Measurements from ENCODE around the gene CNTNAP5.

Gene CNTNAP5

DNA sequence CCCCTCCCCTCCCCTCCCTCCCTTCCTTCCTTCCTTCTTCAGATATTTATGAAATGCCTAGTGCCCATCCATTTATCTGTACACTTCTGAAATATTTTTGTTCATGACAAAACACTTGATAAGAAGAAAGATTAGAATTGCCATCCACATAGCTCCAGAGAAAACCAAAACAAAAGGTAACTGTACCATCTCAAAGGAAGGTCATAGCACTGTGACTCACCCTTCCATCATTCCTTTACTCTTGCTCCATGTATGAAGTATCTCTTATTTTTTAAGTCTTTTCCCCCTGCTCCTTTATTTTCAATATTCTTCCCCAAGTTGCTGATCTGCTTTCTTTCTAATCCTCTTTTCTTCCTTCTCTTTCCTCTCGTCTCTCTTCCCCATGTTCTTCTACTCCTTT lies 9.9 kb downstream of the CNTNAP5 start:
- in situ Hi-C loops (cut with HindIII; ENCODE audit: low sequenced_read_pairs), result no loop called here
- TF ChIP-seq, protein P1, sequence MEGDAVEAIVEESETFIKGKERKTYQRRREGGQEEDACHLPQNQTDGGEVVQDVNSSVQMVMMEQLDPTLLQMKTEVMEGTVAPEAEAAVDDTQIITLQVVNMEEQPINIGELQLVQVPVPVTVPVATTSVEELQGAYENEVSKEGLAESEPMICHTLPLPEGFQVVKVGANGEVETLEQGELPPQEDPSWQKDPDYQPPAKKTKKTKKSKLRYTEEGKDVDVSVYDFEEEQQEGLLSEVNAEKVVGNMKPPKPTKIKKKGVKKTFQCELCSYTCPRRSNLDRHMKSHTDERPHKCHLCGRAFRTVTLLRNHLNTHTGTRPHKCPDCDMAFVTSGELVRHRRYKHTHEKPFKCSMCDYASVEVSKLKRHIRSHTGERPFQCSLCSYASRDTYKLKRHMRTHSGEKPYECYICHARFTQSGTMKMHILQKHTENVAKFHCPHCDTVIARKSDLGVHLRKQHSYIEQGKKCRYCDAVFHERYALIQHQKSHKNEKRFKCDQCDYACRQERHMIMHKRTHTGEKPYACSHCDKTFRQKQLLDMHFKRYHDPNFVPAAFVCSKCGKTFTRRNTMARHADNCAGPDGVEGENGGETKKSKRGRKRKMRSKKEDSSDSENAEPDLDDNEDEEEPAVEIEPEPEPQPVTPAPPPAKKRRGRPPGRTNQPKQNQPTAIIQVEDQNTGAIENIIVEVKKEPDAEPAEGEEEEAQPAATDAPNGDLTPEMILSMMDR (IDR thresholded peaks at IDR 0.05; ENCODE audit: low read depth, low read length, missing control alignments), result no peak
- DNase-seq (ENCODE audit: low read depth), result no peak

DNA sequence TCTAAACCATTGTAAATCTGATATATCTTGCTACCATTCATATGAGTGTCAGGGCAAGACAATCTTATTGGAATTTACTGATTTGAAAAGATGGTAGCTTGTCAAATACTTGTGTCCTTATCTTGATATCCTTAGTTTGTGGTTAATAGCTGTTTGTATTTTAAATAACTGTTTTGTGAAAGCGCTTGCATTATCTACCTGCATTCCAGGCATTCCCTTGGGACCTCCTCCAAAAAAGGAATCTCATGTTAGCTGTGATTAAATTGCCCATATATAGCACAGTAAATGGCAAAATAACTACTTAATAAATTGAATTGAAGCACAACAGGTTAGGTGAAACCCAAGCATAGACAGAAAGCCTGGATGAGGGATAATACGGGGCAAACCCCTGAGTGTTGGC lies 13.9 kb downstream of the CNTNAP5 start:
- in situ Hi-C loops (cut with HindIII; ENCODE audit: low sequenced_read_pairs), result no loop called here
- TF ChIP-seq, protein P1 (IDR thresholded peaks at IDR 0.05; ENCODE audit: low read depth, low read length, missing control alignments), result no peak
- DNase-seq (ENCODE audit: low read depth), result no peak
- no peak overlapping the region for H3K4me3 ChIP-seq (ENCODE audit: low read depth, low read length)

More for the DNA sequence above, 9.9 kb downstream of the CNTNAP5 start:
- no peak overlapping the region for H3K4me3 ChIP-seq (ENCODE audit: low read depth, low read length)

DNA sequence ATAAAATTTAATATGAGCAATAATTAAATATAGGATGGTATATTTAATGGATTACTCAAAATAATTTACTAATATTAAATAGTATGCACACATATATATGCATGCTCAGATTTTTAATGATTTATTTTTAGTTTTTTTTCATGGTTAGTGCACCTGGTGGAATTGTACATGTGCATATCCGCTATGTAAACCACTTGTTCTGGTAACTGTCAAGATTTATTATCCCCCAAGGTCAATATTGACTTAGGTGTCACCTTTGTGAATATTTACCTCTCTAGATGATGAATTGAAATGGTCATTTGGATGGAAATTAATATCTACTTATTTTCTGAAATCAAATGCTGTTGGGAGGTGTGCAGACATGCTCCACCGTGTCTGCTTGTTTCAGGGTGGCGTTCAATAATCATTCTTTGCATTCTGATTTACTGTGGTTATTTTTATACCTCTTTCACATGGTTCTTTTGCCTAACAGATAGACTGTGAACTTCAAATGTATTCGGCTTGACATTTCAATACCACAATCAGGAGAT lies 14.7 kb downstream of the CNTNAP5 start:
- in situ Hi-C loops (cut with HindIII; ENCODE audit: low sequenced_read_pairs), result no loop called here
- TF ChIP-seq, protein P1 (IDR thresholded peaks at IDR 0.05; ENCODE audit: low read depth, low read length, missing control alignments), result no peak
- no peak overlapping the region for H3K4me3 ChIP-seq (ENCODE audit: low read depth, low read length)
- DNase-seq (ENCODE audit: low read depth), result no peak

DNA sequence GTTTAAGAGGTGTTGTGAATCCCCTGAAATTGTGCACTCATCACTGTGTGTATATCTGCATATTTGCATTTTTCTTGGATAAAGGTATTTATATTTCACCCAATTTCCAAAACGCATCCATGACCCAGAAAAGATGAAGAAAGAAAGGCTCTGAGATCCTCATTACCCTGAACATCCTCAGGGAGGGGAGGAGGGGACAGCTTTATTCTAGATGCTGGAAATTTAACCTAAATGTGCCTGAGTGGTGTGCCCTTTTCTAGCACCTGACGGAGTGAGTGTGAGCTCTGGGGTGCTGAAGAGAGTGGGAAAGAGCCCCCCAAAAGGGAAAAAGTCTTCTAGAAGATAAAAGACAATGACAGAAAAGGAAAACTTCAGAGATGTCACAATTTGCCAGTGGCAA lies 20.8 kb downstream of the CNTNAP5 start:
- no peak for DNase-seq (ENCODE audit: low read depth)
- no peak overlapping the region for H3K4me3 ChIP-seq (ENCODE audit: low read depth, low read length)
- in situ Hi-C loops (cut with HindIII; ENCODE audit: low sequenced_read_pairs), result no loop called here
- TF ChIP-seq, protein P1 (IDR thresholded peaks at IDR 0.05; ENCODE audit: low read depth, low read length, missing control alignments), result no peak

DNA sequence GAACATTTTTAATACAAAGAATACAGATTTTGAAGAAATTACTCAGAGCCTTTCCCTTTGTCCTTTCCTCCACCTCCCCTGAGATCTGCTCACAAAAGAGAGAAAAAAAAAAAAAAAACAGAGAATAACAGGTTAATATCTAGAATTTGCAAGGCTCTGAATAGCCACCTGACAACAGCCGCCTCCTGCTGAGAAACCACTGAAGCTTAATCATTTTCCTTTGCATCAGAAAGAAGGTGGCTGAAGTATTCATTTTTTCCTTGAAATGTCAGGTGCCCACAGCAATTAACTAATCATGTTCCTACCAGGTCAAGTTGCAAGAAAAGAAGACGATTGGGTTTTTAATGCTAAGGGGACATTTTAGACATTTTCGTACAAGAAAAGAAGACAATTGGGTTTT lies 21.2 kb downstream of the CNTNAP5 start:
- no peak for DNase-seq (ENCODE audit: low read depth)
- in situ Hi-C loops (cut with HindIII; ENCODE audit: low sequenced_read_pairs), result no loop called here
- TF ChIP-seq, protein P1 (IDR thresholded peaks at IDR 0.05; ENCODE audit: low read depth, low read length, missing control alignments), result no peak
- no peak overlapping the region for H3K4me3 ChIP-seq (ENCODE audit: low read depth, low read length)

DNA sequence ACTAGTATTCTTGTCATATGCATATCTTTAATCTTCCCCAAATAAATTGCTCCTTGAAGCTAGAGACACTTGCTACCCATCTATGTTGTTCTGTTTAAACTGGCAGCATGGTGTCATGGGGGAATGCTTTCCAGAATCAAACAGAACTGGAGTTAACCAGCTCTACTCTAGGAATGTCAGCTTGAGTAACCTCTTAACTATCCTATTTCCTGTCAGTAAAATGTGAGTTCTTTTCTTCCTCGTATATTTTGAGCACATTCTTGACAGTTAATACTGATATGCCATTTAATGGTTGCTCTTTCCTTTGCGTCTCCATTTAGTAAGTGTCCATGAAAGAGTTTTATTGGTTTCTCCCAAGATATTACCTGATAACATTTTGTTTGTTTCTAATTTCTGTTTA lies 23.0 kb downstream of the CNTNAP5 start:
- TF ChIP-seq, protein P1 (IDR thresholded peaks at IDR 0.05; ENCODE audit: low read depth, low read length, missing control alignments), result no peak
- H3K4me3 ChIP-seq (ENCODE audit: low read depth, low read length), result no peak overlapping the region
- in situ Hi-C loops (cut with HindIII; ENCODE audit: low sequenced_read_pairs), result no loop called here
- DNase-seq (ENCODE audit: low read depth), result no peak

DNA sequence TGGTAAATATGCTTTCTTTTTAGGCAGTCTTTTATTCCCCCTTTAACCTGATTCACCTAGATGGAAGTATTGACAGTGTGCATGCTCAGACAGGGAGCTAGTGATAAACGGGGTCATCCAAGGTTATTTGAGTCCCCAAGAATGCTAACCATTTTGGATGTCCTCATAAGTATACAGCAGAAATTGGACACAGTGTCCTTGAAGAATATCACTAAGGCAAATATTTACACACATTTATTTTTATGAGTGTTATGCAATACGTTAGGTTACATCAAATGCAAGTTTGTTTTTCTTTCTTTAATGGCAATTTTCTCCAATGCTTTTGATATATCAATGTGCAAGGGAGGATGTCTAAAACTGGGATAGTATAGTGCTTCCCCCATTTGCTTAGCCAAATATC lies 23.6 kb downstream of the CNTNAP5 start:
- no peak for DNase-seq (ENCODE audit: low read depth)
- TF ChIP-seq, protein P1 (IDR thresholded peaks at IDR 0.05; ENCODE audit: low read depth, low read length, missing control alignments), result no peak
- no peak overlapping the region for H3K4me3 ChIP-seq (ENCODE audit: low read depth, low read length)
- in situ Hi-C loops (cut with HindIII; ENCODE audit: low sequenced_read_pairs), result no loop called here
